HG03196 (cell line): ENCODE data around the gene PYCR2.

Experiments used
- ATAC-seq: cut with Tn5 transposase; IDR thresholded peaks from one replicate; pipeline ENCODE4 v1.9.1; 2021; ENCODE audit not compliant: unreplicated experiment

Gene PYCR2

GRCh38 chr1:225879521-225880221 lies 44.4 kb downstream of the PYCR2 start:
- no peak for ATAC-seq

GRCh38 chr1:225878282-225878681 lies 45.8 kb downstream of the PYCR2 start:
- ATAC-seq, result no peak

GRCh38 chr1:225877580-225877979 lies 46.5 kb downstream of the PYCR2 start:
- ATAC-seq, result no peak

GRCh38 chr1:225876900-225877510 lies 47.0 kb downstream of the PYCR2 start:
- no peak for ATAC-seq

GRCh38 chr1:225875044-225875815 lies 48.8 kb downstream of the PYCR2 start:
- ATAC-seq, result no peak

GRCh38 chr1:225874431-225874830 lies 49.6 kb downstream of the PYCR2 start:
- ATAC-seq, result no peak

- no peak for ATAC-seq
These were observed 50.7 kb downstream of the PYCR2 start for GRCh38 chr1:225873281-225873850.

- no peak for ATAC-seq
These were observed 52.0 kb downstream of the PYCR2 start for GRCh38 chr1:225872075-225872430.

GRCh38 chr1:225871359-225872074 lies 52.5 kb downstream of the PYCR2 start:
- no peak for ATAC-seq

- ATAC-seq, result no peak
These were observed 53.1 kb downstream of the PYCR2 start for GRCh38 chr1:225870911-225871310.
